ENCODE measurements around the gene CHRNA7.

The CHRNA7 gene

DNA sequence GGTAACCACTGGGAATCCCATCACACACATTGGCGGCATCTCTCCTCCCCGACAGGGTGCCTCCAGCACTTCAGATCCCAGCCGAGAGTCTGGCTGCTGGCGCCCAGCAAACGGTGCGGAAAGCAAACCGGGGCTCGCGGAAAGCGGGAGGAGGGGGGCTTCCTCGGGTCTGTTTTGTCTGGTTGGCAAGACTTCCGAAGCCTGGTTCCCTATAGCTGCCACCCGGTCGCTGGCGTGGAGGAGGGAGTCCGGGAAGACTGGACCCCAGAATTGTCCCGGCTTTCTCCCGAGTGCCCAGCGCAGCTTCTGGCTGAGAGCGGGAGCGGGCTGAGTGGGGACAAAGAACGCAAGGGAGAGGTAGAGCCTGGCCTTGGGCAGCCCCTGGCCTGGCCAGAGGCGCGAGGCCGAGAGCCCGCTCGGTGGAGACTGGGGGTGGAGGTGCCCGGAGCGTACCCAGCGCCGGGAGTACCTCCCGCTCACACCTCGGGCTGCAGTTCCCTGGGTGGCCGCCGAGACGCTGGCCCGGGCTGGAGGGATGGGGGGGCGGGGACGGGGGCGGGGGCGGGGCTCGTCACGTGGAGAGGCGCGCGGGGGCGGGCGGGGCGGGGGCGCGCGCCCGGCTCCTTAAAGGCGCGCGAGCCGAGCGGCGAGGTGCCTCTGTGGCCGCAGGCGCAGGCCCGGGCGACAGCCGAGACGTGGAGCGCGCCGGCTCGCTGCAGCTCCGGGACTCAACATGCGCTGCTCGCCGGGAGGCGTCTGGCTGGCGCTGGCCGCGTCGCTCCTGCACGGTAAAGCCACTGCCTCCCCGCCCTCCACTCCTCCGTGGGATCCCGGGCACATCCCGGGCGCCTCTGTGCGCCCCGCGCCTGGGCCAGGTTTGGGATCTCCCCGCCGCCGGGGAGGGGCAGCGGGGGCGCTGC, at the start of gene CHRNA7:
Gene CHRNA7, plus strand, starts transcription at position 654 of the 920 bp plus-strand sequence. Its CDS starts 80 bp downstream, at position 734.
- CTCF ChIA-PET: interaction anchor here (1.4 kb wide), 1 partner anchor 52 kb away, joined by 4 read pairs; no protein-coding TSS in a partner anchor
- Mint-ChIP-seq H3K27ac (no peak within 1 kb of the TSS), H3K4me1 (peaks cover 5% of the 10 kb centered on the region), H3K36me3 (no peaks in the 10 kb centered on the region), H3K9me3 (no peaks in the 10 kb centered on the region), H3K4me3 (peak within 1 kb of the TSS; percentile 35), H3K27me3 (peaks cover 57% of the 10 kb centered on the region)
- DNase-seq: peak; percentile 43

DNA sequence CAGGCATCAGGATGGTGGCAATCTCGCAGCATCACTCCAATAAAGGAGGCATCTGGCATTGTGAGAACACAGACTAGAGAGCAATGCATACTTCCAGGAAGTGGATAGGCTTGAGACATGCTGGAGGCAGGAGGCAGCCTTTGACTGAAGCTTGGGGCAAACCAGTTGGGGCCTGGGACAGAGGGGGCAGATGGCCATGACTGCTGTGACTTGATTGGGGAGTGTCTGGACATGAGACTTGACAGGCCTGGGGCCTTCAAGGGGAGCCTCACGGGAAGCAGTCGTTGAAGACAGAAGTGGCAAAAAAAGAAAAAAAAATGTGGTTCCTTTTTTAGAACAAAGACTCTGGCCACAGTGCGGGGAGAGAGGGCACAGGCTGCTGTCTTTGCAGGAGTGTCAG, 44.7 kb upstream of the CHRNA7 start:
- H3K36me3 Mint-ChIP-seq: no peaks in the 10 kb centered on the region
- peaks cover 5% of the 10 kb centered on the region for H3K27me3 Mint-ChIP-seq
- H3K27ac Mint-ChIP-seq: no peak overlapping the region
- H3K4me3 Mint-ChIP-seq: no peak overlapping the region
- no peaks in the 10 kb centered on the region for H3K9me3 Mint-ChIP-seq
- DNase-seq: no peak
- CTCF ChIA-PET: interaction anchor here (1.2 kb wide), 1 partner anchor 11 kb away, joined by 3 read pairs; no protein-coding TSS in a partner anchor
- peaks cover 6% of the 10 kb centered on the region for H3K4me1 Mint-ChIP-seq

DNA sequence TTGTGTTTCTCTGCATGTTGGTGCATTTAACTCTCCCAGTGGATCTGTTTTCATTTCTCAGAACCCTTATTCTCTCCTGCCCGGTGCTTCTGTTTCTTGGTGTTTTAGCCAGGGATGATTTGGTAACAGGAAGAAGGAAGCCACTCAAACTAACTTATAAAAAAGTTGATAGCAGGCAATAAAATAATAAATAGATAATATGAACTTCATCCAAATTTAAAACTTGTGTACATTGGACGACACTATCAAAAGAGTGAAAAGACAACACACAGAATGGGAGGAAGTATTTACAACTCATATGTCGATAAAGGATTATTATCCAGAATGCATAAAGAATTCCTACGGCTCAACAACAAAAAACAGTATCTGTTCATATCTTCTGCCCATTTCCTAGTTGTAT, 37.3 kb upstream of the CHRNA7 start:
- Mint-ChIP-seq H3K4me3 (no peak overlapping the region), H3K9me3 (no peaks in the 10 kb centered on the region), H3K27ac (no peak overlapping the region), H3K27me3 (no peaks in the 10 kb centered on the region), H3K4me1 (no peaks in the 10 kb centered on the region), H3K36me3 (no peaks in the 10 kb centered on the region)
- CTCF ChIA-PET: no interaction called here
- DNase-seq: no peak

DNA sequence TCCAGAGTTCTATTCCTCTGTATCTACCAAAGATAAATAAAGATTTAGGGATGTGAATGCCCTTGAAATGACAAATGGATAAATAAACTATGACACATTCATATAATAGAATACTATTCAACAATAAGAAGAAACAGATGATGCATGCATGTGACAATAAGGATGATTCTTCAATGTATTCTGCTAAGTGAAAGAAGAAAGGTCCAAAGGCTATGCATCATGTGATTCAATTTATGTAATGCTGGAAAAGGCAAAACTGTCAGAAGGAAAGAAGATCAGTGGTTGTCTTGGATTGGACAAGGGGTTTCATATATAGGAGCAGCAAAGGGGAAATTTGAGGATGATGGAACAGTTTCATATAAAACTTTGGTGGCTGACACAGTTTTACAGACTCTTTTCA, 32.6 kb upstream of the CHRNA7 start:
- Mint-ChIP-seq H3K4me3 (no peak overlapping the region), H3K27me3 (no peaks in the 10 kb centered on the region), H3K36me3 (no peaks in the 10 kb centered on the region), H3K27ac (no peak overlapping the region), H3K4me1 (no peaks in the 10 kb centered on the region), H3K9me3 (no peaks in the 10 kb centered on the region)
- CTCF ChIA-PET: interaction anchor here (0.6 kb wide), 1 partner anchor 1674 kb away, joined by 3 read pairs; no protein-coding TSS in a partner anchor
- no peak for DNase-seq

DNA sequence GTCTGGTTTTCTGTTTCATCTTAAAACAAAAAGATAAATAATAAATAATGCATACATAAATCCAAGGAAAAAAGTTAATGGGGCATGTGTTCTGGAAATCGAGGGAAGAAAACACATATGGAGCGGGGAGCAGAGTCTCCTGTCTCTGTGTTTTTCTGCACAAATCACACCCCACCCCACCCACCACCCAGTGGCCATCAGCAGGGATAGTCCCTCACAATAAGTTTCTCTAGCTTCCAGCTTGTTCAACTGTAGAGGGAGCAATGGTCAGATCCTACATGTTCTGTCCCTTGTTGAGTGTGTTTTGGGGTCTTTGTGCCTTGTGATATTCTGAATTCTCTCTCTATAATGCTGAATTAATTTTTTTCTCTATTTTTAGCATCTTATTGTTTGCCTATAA, 26.8 kb upstream of the CHRNA7 start:
- CTCF ChIA-PET: no interaction called here

DNA sequence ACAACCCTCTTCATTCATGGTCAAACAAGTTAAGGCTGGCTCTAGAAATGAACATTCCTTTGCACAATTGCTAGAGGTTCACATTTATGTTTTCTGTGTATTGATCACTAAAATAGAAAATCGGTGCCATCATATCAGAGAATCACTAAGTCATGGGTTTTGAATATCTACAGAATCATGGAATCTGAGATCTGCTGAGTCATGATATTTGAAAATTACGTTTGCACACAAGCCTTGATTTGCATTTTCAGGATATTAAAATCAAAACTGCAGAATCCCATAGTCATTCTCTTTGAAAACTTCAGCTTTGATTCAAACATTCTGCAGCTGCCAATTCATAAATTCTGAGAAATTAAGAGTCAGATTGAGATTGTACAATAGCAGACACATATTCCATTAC, 26.1 kb upstream of the CHRNA7 start:
- no peak for DNase-seq
- H3K27me3 Mint-ChIP-seq: peaks cover 7% of the 10 kb centered on the region
- no peak overlapping the region for H3K4me3 Mint-ChIP-seq
- no peaks in the 10 kb centered on the region for H3K9me3 Mint-ChIP-seq
- H3K27ac Mint-ChIP-seq: no peak overlapping the region
- H3K36me3 Mint-ChIP-seq: no peaks in the 10 kb centered on the region
- CTCF ChIA-PET: interaction anchor here (0.9 kb wide), 1 partner anchor 11 kb away, joined by 3 read pairs; no protein-coding TSS in a partner anchor
- H3K4me1 Mint-ChIP-seq: no peaks in the 10 kb centered on the region

More for the DNA sequence above, 26.8 kb upstream of the CHRNA7 start:
- Mint-ChIP-seq H3K27ac (no peak overlapping the region), H3K36me3 (no peaks in the 10 kb centered on the region), H3K9me3 (no peaks in the 10 kb centered on the region), H3K4me1 (no peaks in the 10 kb centered on the region), H3K4me3 (no peak overlapping the region), H3K27me3 (peaks cover 7% of the 10 kb centered on the region)
- DNase-seq: no peak

DNA sequence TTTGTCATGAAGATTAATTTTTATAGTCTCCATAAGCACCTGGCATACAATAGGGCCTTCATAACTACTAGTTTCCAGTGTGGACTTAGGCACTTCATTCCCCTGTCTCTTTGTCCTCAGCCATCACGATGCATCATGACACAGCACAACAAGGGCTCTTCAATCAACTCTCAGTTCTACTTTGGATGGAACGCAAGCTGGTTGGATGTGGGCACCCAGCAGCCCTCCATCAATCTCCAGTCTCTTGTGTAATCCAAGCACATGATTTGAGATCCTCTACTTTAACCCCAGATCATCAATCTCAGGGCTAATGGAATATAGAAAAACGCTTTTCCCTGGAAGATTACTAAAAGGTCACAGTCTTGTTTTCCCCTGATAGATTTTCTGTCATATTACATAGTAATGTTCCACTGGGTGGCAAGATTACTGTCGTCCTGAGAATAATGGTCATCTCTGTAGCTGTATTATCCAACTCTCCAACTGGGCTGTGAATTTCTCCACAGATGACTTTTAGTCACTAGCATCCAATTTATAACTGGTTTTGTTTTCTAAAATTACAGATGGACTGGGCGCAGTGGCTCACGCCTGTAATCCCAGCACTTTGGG, 22.9 kb upstream of the CHRNA7 start:
- Mint-ChIP-seq H3K27ac (no peak overlapping the region), H3K9me3 (no peaks in the 10 kb centered on the region), H3K36me3 (no peaks in the 10 kb centered on the region), H3K27me3 (peaks cover 7% of the 10 kb centered on the region), H3K4me3 (no peak overlapping the region), H3K4me1 (no peaks in the 10 kb centered on the region)
- CTCF ChIA-PET: no interaction called here
- DNase-seq: no peak

DNA sequence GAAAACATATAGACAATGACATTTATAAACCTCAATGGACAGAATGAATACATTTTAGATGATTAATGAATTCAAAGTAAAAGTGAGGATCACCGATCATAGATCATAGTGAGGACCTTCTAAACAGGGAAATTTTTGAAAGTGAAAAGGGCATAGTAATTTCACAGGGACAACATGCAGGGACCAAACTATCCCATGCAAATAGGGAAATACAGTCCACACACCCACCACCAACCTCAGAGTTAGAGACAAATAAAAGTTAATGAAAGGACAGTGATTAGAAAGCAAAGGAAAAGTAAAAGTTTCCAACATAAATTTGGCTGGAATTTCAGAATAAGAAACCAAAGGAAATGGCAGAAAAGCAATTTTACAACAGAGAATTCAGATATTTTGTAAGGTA, 15.4 kb upstream of the CHRNA7 start:
- Mint-ChIP-seq H3K27ac (no peak overlapping the region), H3K4me1 (no peaks in the 10 kb centered on the region), H3K4me3 (no peak overlapping the region), H3K27me3 (peaks cover 6% of the 10 kb centered on the region), H3K36me3 (no peaks in the 10 kb centered on the region), H3K9me3 (no peaks in the 10 kb centered on the region)
- CTCF ChIA-PET: interaction anchor here (1.0 kb wide), 1 partner anchor 11 kb away, joined by 3 read pairs; no protein-coding TSS in a partner anchor
- DNase-seq: no peak

DNA sequence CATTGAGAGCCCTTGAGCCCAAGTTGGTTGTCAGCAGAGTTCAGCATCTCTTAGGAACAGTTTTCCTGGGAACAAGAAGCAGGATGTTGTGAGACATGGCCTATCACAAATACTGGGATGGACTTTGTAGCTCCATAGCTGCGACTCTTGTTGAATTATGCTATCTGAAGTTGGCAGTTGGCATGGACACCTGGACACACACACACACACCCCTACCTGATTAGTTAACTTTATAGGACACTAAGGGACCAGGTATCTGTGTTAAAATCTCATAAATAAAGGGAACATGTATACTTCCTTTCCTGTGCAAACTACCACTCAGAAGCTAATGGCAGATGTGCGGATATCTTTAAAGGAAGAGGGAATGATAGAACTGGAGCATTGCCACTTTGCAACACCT, 10.2 kb upstream of the CHRNA7 start:
- DNase-seq: no peak
- Mint-ChIP-seq H3K36me3 (no peaks in the 10 kb centered on the region), H3K9me3 (no peaks in the 10 kb centered on the region), H3K4me3 (no peak overlapping the region), H3K4me1 (no peaks in the 10 kb centered on the region), H3K27me3 (peaks cover 16% of the 10 kb centered on the region), H3K27ac (no peak overlapping the region)
- CTCF ChIA-PET: no interaction called here

DNA sequence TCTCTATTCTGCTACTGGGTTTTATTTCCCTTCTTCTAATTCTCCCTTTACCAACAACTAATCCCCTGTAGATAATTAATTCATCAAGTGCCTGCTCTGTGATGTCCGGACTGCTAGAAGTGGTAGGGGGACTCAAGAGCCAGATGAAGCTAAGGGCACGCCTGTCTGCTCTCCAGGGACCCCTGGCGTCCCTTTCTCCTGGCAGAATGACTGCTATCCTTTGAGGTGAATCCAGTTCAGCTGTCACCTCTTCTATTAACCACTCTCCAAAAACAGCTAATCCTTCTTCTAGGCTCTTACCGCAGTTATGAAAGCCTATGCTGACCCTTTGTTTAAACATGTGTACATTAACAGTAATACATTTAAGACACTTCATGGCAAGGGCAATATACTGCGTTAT, 1.4 kb upstream of the CHRNA7 start:
- Mint-ChIP-seq H3K4me1 (peaks cover 5% of the 10 kb centered on the region), H3K36me3 (no peaks in the 10 kb centered on the region), H3K9me3 (no peaks in the 10 kb centered on the region), H3K4me3 (no peak overlapping the region), H3K27me3 (peaks cover 50% of the 10 kb centered on the region), H3K27ac (no peak overlapping the region)
- no peak for DNase-seq
- CTCF ChIA-PET: no interaction called here

DNA sequence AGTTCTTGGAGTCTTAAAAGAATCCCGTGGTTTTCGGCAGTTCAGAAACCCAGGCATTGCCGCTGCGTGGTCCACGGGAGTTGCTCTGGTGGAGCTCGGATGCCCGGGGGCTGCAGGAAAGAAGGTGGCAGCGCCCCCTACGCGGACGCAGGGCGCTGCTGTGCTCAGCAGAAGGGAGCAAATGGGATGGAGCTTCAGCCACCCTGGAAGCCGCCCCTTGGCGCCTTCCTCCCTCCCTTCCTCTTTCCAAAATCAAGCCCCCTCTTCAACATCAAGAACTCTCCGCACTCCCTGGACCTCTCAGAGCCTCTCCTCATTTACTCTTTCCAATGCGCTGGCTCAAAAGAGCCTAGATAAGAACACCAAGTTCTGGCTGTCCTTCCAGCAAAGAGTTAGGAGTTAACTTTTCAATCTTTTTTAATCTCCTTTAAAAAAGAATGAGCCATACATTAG, 880 bp upstream of the CHRNA7 start:
- no peak overlapping the region for H3K27ac Mint-ChIP-seq
- no peaks in the 10 kb centered on the region for H3K9me3 Mint-ChIP-seq
- H3K27me3 Mint-ChIP-seq: peaks cover 53% of the 10 kb centered on the region
- no peak for DNase-seq
- H3K36me3 Mint-ChIP-seq: no peaks in the 10 kb centered on the region
- CTCF ChIA-PET: no interaction called here
- peaks cover 5% of the 10 kb centered on the region for H3K4me1 Mint-ChIP-seq
- no peak overlapping the region for H3K4me3 Mint-ChIP-seq

DNA sequence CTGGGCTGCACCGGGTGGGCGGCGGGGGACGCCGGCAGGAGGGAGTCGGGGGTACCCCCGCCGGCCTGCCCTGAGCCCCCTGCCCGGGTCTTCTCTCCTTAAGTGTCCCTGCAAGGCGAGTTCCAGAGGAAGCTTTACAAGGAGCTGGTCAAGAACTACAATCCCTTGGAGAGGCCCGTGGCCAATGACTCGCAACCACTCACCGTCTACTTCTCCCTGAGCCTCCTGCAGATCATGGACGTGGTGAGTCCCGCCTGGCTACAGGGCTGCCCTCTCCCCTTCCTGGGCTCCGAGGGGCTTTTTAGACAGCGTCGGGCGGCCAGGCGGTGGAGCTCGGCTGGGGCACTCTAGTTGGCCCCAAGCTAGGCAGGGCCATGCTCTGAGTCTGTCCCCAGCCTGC, 480 bp downstream of the CHRNA7 start:
- Mint-ChIP-seq H3K4me3 (peak overlapping the region; percentile 27), H3K27me3 (peaks cover 57% of the 10 kb centered on the region), H3K36me3 (no peaks in the 10 kb centered on the region), H3K9me3 (no peaks in the 10 kb centered on the region), H3K27ac (no peak overlapping the region), H3K4me1 (peaks cover 5% of the 10 kb centered on the region)
- CTCF ChIA-PET: interaction anchor here (1.4 kb wide), 1 partner anchor 53 kb away, joined by 4 read pairs; no protein-coding TSS in a partner anchor
- no peak for DNase-seq

DNA sequence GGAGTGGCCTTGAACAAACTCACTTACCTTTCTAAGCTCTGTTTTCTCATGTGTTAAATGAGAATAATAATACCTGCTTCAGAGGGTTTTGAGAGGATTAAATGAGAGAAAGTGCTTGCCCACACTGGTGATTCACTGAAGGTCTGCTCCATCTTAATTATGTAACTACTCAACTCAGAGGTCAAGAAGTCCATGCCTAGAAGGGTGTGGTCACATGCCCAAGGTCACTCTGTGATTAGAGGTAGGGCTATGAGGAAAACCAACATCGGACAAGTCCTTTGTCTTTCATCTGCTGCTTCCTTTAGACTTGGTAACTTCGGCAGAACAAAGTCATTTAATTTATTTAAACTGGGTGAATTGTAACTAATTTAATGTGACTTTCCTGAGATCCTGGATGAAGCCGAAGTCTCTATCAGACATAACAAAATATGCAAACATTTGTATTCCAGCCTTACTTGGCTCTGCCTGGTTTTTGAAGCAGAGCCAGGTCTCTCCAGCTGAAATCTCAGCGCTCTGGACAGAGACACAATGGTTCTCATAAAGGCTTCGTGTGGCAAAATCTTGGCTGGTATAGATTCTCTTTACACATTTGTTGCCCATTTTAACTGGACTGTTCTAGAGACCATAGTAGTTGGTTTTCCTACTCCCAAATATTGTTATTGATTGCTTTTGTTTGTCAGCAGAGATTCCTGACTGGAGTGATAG, 3.0 kb downstream of the CHRNA7 start:
- no peaks in the 10 kb centered on the region for H3K36me3 Mint-ChIP-seq
- peaks cover 47% of the 10 kb centered on the region for H3K27me3 Mint-ChIP-seq
- H3K4me3 Mint-ChIP-seq: no peak overlapping the region
- DNase-seq: no peak
- H3K9me3 Mint-ChIP-seq: no peaks in the 10 kb centered on the region
- CTCF ChIA-PET: interaction anchor here (1.2 kb wide), 1 partner anchor 56 kb away, joined by 4 read pairs; no protein-coding TSS in a partner anchor
- H3K4me1 Mint-ChIP-seq: peaks cover 5% of the 10 kb centered on the region
- H3K27ac Mint-ChIP-seq: no peak overlapping the region

DNA sequence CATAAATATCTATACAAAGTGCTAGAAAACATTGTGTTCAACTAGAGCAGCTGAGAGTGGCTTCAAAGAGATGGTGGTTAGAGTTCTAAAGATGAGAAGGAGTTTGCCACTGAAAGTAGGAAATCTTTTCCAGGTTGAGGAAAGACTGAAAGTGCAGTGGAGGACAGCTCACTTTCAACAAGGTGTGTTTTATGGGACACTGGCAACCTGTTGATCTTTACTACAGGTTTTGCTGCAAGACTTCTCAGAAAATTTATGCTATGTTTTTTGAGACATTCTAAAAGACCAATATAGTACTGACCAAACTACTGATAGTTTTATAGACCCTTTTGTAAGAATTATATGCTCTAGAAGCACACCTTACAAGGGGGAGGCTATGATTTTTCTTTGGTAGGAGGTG, 3.8 kb downstream of the CHRNA7 start:
- Mint-ChIP-seq H3K27me3 (peaks cover 39% of the 10 kb centered on the region), H3K9me3 (no peaks in the 10 kb centered on the region), H3K4me1 (peaks cover 5% of the 10 kb centered on the region), H3K27ac (no peak overlapping the region), H3K4me3 (no peak overlapping the region), H3K36me3 (no peaks in the 10 kb centered on the region)
- CTCF ChIA-PET: no interaction called here
- no peak for DNase-seq
